ENCODE data around the gene HMGN5. TPM values are rescaled to one million over a fixed set of nuclear protein-coding genes. Genes with fewer than 3 reads are reported as not detected.

Gene HMGN5
- total RNA-seq, 1 donor from 2014 or later, result 2.7 TPM

DNA sequence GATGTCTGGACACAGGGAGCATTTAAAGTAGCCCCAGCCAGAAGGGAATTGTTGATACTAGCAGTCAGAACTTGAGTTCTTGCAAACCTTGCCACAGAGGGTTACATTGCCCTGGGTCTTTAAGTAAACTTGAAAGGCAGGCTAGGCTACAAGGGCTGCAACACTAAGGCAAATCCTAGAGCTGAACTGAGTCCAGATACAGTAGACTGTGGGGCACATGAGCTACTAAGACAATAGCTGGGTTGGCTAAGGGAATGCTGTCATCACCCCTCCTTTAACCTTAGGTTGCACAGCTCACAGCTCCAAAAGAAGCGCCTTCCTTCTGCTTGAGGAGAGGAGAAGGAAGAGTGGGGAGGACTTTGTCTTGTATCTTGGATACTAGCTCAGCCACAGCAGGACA is 35.8 kb upstream of the HMGN5 start:
- Mint-ChIP-seq H3K27me3 (ENCODE audit: unreplicated experiment) (no peaks in the 10 kb centered on the region), H3K9me3 (ENCODE audit: unreplicated experiment) (peaks cover 20% of the 10 kb centered on the region), H3K36me3 (ENCODE audit: unreplicated experiment) (peaks cover 6% of the 10 kb centered on the region), H3K4me3 (ENCODE audit: unreplicated experiment) (no peak overlapping the region), H3K27ac (ENCODE audit: unreplicated experiment) (no peak overlapping the region), H3K4me1 (ENCODE audit: unreplicated experiment) (no peaks in the 10 kb centered on the region)
- no peak for TF ChIP-seq CTCF (IDR thresholded peaks at IDR 0.05)
- no peak for DNase-seq (ENCODE audit: extremely low spot score, unreplicated experiment)

GRCh38 chrX:81232218-81232617 is 30.5 kb upstream of the HMGN5 start:
- H3K4me1 Mint-ChIP-seq (ENCODE audit: unreplicated experiment), result no peaks in the 10 kb centered on the region
- no peaks in the 10 kb centered on the region for H3K27me3 Mint-ChIP-seq (ENCODE audit: unreplicated experiment)
- no peak for TF ChIP-seq CTCF (IDR thresholded peaks at IDR 0.05)
- no peak for DNase-seq (ENCODE audit: extremely low spot score, unreplicated experiment)
- H3K4me3 Mint-ChIP-seq (ENCODE audit: unreplicated experiment), result no peak overlapping the region
- peaks cover 15% of the 10 kb centered on the region for H3K9me3 Mint-ChIP-seq (ENCODE audit: unreplicated experiment)
- peaks cover 2% of the 10 kb centered on the region for H3K36me3 Mint-ChIP-seq (ENCODE audit: unreplicated experiment)
- H3K27ac Mint-ChIP-seq (ENCODE audit: unreplicated experiment), result no peak overlapping the region

GRCh38 chrX:81231476-81231875 is 29.8 kb upstream of the HMGN5 start:
- Mint-ChIP-seq H3K4me3 (ENCODE audit: unreplicated experiment) (no peak overlapping the region), H3K36me3 (ENCODE audit: unreplicated experiment) (peaks cover 2% of the 10 kb centered on the region), H3K27me3 (ENCODE audit: unreplicated experiment) (no peaks in the 10 kb centered on the region), H3K9me3 (ENCODE audit: unreplicated experiment) (peaks cover 15% of the 10 kb centered on the region), H3K27ac (ENCODE audit: unreplicated experiment) (no peak overlapping the region), H3K4me1 (ENCODE audit: unreplicated experiment) (no peaks in the 10 kb centered on the region)
- DNase-seq (ENCODE audit: extremely low spot score, unreplicated experiment), result no peak
- TF ChIP-seq CTCF (IDR thresholded peaks at IDR 0.05), result no peak

DNA sequence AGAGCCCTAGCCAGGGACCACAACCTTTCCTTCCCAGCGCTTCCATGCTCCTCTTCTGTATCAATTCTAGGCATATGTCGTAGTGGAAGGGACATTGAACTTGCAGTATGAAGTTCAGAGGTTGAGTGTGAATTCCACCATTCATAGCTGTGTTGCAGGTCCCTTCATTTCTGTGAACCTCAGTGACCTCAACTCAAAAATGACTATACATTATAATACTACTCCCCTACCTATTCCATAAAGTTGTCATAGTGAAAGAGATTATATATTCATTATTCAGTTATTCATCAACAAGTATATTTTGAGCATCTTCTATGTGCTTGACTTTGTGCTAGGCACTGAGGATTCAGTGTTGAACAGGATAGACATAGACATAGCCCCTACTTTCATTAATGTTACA is 28.2 kb upstream of the HMGN5 start:
- Mint-ChIP-seq H3K36me3 (ENCODE audit: unreplicated experiment) (peaks cover 2% of the 10 kb centered on the region), H3K27me3 (ENCODE audit: unreplicated experiment) (no peaks in the 10 kb centered on the region), H3K27ac (ENCODE audit: unreplicated experiment) (no peak overlapping the region), H3K9me3 (ENCODE audit: unreplicated experiment) (peaks cover 10% of the 10 kb centered on the region), H3K4me1 (ENCODE audit: unreplicated experiment) (no peaks in the 10 kb centered on the region), H3K4me3 (ENCODE audit: unreplicated experiment) (no peak overlapping the region)
- DNase-seq (ENCODE audit: extremely low spot score, unreplicated experiment), result no peak
- TF ChIP-seq CTCF (IDR thresholded peaks at IDR 0.05), result no peak

DNA sequence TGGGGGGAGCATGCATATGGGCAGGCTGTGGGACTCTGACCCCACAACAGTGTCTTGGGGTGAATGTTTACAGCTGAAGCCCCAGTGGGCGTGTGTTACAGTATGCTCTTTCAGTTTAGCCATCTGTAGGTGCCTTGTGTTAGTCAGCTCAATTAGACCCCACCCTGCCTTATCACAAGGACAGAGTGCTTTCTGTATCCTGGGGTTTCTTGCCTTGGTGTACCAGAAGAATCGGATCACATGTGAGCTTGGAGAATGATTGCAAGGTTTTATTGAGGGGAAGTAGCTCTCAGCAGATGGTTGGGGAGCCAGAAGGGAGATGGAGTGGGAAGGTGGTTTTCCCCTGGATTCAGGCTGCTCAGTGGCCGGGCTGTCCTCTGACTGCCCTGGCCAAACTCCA is 27.5 kb upstream of the HMGN5 start:
- H3K9me3 Mint-ChIP-seq (ENCODE audit: unreplicated experiment), result peaks cover 5% of the 10 kb centered on the region
- H3K27me3 Mint-ChIP-seq (ENCODE audit: unreplicated experiment), result no peaks in the 10 kb centered on the region
- TF ChIP-seq CTCF (IDR thresholded peaks at IDR 0.05), result no peak
- no peak overlapping the region for H3K27ac Mint-ChIP-seq (ENCODE audit: unreplicated experiment)
- no peaks in the 10 kb centered on the region for H3K4me1 Mint-ChIP-seq (ENCODE audit: unreplicated experiment)
- peaks cover 2% of the 10 kb centered on the region for H3K36me3 Mint-ChIP-seq (ENCODE audit: unreplicated experiment)
- H3K4me3 Mint-ChIP-seq (ENCODE audit: unreplicated experiment), result no peak overlapping the region
- no peak for DNase-seq (ENCODE audit: extremely low spot score, unreplicated experiment)
